ENCODE data around the gene ADAMTSL1.

ADAMTSL1 gene

DNA sequence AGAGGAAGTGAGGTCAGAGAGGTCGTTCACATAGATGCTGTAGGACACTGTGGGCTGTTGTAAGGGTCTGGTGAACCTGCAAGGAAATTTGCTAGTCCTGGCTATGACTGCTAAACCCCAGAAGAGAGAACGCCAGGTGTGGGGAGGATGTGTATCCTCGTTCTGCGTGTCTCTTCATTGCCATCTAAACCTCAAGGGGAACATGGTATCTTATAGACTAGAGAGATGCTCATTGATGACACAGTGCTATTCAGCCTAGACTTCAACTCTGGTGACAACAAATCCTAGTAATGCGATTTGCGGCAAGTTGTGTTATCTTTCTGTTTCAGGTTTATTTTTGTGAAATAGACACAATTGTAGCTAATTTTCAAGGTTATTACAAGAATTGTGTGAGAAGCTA, 140.2 kb downstream of the ADAMTSL1 start:
- Histone ChIP-seq H3K27ac (ENCODE audit: low read length) (no peak overlapping the region), H3K36me3 (ENCODE audit: insufficient read depth, low read length) (no peaks in the 10 kb centered on the region), H3K9me3 (ENCODE audit: insufficient read depth, low read length, severe bottlenecking) (no peaks in the 10 kb centered on the region), H3K9ac (ENCODE audit: low read depth, low read length) (no peak overlapping the region), H3K4me2 (ENCODE audit: insufficient read depth, low read length) (no peak overlapping the region), H2AFZ (ENCODE audit: low read depth, low read length) (no peak overlapping the region), H4K20me1 (ENCODE audit: insufficient read depth, low read length) (no peaks in the 10 kb centered on the region), H3K4me3 (ENCODE audit: low read depth in 1 of 2, low read length in 2 of 2) (no peak overlapping the region), H3K27me3 (ENCODE audit: insufficient read depth, low read length, poor library complexity) (no peaks in the 10 kb centered on the region), H3K79me2 (ENCODE audit: insufficient read depth, low read length) (no peaks in the 10 kb centered on the region), H3K4me1 (ENCODE audit: insufficient read depth, low read length) (no peaks in the 10 kb centered on the region)
- no peak for TF ChIP-seq EZH2 (IDR thresholded peaks at IDR 0.05; ENCODE audit: borderline replicate concordance, low read depth, low read length, severe bottlenecking)
- TF ChIP-seq, protein P1, sequence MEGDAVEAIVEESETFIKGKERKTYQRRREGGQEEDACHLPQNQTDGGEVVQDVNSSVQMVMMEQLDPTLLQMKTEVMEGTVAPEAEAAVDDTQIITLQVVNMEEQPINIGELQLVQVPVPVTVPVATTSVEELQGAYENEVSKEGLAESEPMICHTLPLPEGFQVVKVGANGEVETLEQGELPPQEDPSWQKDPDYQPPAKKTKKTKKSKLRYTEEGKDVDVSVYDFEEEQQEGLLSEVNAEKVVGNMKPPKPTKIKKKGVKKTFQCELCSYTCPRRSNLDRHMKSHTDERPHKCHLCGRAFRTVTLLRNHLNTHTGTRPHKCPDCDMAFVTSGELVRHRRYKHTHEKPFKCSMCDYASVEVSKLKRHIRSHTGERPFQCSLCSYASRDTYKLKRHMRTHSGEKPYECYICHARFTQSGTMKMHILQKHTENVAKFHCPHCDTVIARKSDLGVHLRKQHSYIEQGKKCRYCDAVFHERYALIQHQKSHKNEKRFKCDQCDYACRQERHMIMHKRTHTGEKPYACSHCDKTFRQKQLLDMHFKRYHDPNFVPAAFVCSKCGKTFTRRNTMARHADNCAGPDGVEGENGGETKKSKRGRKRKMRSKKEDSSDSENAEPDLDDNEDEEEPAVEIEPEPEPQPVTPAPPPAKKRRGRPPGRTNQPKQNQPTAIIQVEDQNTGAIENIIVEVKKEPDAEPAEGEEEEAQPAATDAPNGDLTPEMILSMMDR (IDR thresholded peaks at IDR 0.05; ENCODE audit: borderline replicate concordance, extremely low read depth, low read length, poor library complexity, severe bottlenecking), result no peak
- no peak for ATAC-seq (ENCODE audit: insufficient read depth, low read depth)
- DNase-seq, result no peak

DNA sequence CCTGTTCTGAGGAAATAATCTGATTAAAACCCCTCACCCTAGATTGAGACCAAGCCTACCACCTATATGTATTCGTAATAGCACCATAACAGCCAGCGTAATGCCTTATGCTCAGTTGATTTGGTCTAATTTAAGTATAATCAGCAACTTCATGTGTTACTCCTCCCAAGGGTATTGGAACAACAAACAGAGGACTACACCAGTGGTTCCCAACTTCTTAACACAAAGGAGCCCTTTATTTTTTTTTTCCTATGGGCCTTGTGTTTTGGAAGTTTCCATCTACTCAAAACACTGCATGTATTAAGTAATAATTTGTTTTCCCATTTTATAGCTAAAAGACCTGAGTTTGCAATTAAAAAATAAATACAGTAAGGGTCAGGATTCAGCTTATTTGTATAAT, 140.7 kb downstream of the ADAMTSL1 start:
- H3K4me1 ChIP-seq (ENCODE audit: insufficient read depth, low read length), result no peaks in the 10 kb centered on the region
- no peak overlapping the region for H3K4me3 ChIP-seq (ENCODE audit: low read depth in 1 of 2, low read length in 2 of 2)
- no peak overlapping the region for H2AFZ ChIP-seq (ENCODE audit: low read depth, low read length)
- H3K27ac ChIP-seq (ENCODE audit: low read length), result no peak overlapping the region
- no peak for ATAC-seq (ENCODE audit: insufficient read depth, low read depth)
- no peak for DNase-seq
- no peaks in the 10 kb centered on the region for H3K27me3 ChIP-seq (ENCODE audit: insufficient read depth, low read length, poor library complexity)
- H3K79me2 ChIP-seq (ENCODE audit: insufficient read depth, low read length), result no peaks in the 10 kb centered on the region
- H3K9ac ChIP-seq (ENCODE audit: low read depth, low read length), result no peak overlapping the region
- TF ChIP-seq EZH2 (IDR thresholded peaks at IDR 0.05; ENCODE audit: borderline replicate concordance, low read depth, low read length, severe bottlenecking), result no peak
- TF ChIP-seq, protein P1 (IDR thresholded peaks at IDR 0.05; ENCODE audit: borderline replicate concordance, extremely low read depth, low read length, poor library complexity, severe bottlenecking), result no peak
- no peaks in the 10 kb centered on the region for H3K36me3 ChIP-seq (ENCODE audit: insufficient read depth, low read length)
- H4K20me1 ChIP-seq (ENCODE audit: insufficient read depth, low read length), result no peaks in the 10 kb centered on the region
- no peaks in the 10 kb centered on the region for H3K9me3 ChIP-seq (ENCODE audit: insufficient read depth, low read length, severe bottlenecking)
- no peak overlapping the region for H3K4me2 ChIP-seq (ENCODE audit: insufficient read depth, low read length)

DNA sequence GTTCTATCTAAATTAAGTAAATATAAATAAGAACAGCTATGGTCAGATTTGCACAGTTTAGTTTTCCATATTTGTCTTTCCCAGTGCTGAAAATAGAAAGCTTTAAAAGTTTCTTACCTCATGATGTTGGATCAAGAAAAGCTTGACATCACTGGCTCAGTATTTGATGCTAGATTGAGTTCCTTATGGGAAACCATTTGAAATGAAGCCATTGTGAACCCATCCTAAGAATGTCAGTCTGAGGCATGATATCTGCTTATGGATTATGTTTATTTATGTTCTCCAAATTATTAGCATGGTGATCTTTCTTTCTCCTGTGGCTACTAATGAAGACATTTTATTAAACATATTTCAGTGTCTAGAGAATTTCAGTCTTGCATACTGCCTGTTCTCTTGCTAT, 143.0 kb downstream of the ADAMTSL1 start:
- H3K36me3 ChIP-seq (ENCODE audit: insufficient read depth, low read length), result no peaks in the 10 kb centered on the region

More for the DNA sequence above, 143.0 kb downstream of the ADAMTSL1 start:
- Histone ChIP-seq H3K4me2 (ENCODE audit: insufficient read depth, low read length) (no peak overlapping the region), H3K9me3 (ENCODE audit: insufficient read depth, low read length, severe bottlenecking) (no peaks in the 10 kb centered on the region), H4K20me1 (ENCODE audit: insufficient read depth, low read length) (no peaks in the 10 kb centered on the region), H2AFZ (ENCODE audit: low read depth, low read length) (no peak overlapping the region), H3K4me1 (ENCODE audit: insufficient read depth, low read length) (no peaks in the 10 kb centered on the region), H3K9ac (ENCODE audit: low read depth, low read length) (no peak overlapping the region), H3K79me2 (ENCODE audit: insufficient read depth, low read length) (no peaks in the 10 kb centered on the region), H3K27ac (ENCODE audit: low read length) (no peak overlapping the region), H3K4me3 (ENCODE audit: low read depth in 1 of 2, low read length in 2 of 2) (no peak overlapping the region), H3K27me3 (ENCODE audit: insufficient read depth, low read length, poor library complexity) (no peaks in the 10 kb centered on the region)
- TF ChIP-seq EZH2 (IDR thresholded peaks at IDR 0.05; ENCODE audit: borderline replicate concordance, low read depth, low read length, severe bottlenecking), result no peak
- TF ChIP-seq, protein P1 (IDR thresholded peaks at IDR 0.05; ENCODE audit: borderline replicate concordance, extremely low read depth, low read length, poor library complexity, severe bottlenecking), result no peak
- no peak for ATAC-seq (ENCODE audit: insufficient read depth, low read depth)
- DNase-seq, result no peak

Data from DND-41 (cell line).